Mucosa of rectum (tissue), 2 donors: Measurements from ENCODE around the gene CBLB.

Source experiments
- H3K27ac ChIP-seq, 2 donors: one replicate each; pipeline ENCODE4 v1.7.0; 2013; ENCODE audit warnings: inconsistent platforms in 2 of 2, low read depth in 2 of 2, low read length in 2 of 2
- H3K27me3 ChIP-seq, 2 donors: one replicate each; pipeline ENCODE4 v1.7.0; 2013; ENCODE audit warnings: low read length in 2 of 2; ENCODE audit not compliant: control insufficient read depth in 2 of 2, insufficient read depth in 2 of 2
- H3K36me3 ChIP-seq, 2 donors: one replicate each; pipeline ENCODE4 v1.7.0; 2013; ENCODE audit warnings: low read length in 2 of 2; ENCODE audit not compliant: control insufficient read depth in 2 of 2, insufficient read depth in 2 of 2
- H3K4me1 ChIP-seq, 2 donors: one replicate each; pipeline ENCODE4 v1.7.0; 2013; ENCODE audit warnings: low read length in 2 of 2, mild to moderate bottlenecking in 1 of 2; ENCODE audit not compliant: control insufficient read depth in 2 of 2, insufficient read depth in 2 of 2
- H3K4me3 ChIP-seq, 2 donors: one replicate each; pipeline ENCODE4 v1.7.0; 2013; ENCODE audit warnings: low read length in 2 of 2
- H3K9ac ChIP-seq, 2 donors: one replicate each; pipeline ENCODE4 v1.7.0; 2013; ENCODE audit warnings: low read length in 2 of 2, low read depth in 1 of 2, mild to moderate bottlenecking in 1 of 2
- H3K9me3 ChIP-seq, 2 donors: one replicate each; pipeline ENCODE4 v1.7.0; 2013; ENCODE audit warnings: low read length in 2 of 2; ENCODE audit not compliant: control insufficient read depth in 2 of 2
- donor health status: healthy.
- donor health status: Normal muscosa, but diverticular disease.

Gene CBLB

DNA sequence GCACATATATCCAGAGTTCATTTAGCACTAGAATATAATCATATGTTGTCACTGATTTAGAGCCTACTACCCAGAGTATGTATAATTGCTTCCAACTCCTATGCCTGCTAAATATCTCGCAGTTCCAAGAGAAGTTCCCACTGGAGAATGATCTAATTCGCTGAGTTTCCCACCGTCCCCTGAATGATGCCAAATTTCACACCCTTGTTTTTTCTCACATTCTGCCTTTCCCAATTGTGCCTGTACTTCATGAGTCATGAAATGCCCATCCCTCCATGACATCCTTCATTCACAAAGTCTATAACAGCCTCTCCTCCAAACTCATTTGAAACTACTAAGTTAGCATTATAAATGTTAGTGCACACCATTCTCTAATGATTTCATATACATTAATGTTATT, 177.2 kb downstream of the CBLB start:
- Histone ChIP-seq H3K4me3 (no peak overlapping the region), H3K9me3 (no peaks in the 10 kb centered on the region), H3K4me1 (no peaks in the 10 kb centered on the region), H3K27ac (no peak overlapping the region), H3K27me3 (no peaks in the 10 kb centered on the region), H3K36me3 (peaks cover 18 to 24% of the 10 kb centered on the region in 2 donors), H3K9ac (no peak overlapping the region)

DNA sequence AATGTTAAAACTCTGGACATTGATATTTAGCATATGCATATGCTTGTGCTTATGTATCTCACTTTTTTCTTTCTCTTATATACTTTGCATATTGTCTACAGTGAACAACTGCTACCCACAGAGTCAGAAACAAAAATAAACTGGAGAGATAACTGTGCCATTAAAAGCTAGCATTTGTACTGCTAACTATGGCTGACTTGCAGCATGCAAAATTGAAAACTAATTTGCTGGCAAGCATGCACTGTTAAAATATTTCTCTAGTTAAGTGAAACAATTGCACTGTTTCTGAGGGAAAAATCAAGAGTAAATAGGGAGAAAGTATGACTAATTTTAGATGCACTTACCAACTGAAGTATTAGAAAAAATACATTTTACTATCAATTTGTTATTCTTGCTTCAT, 177.8 kb downstream of the CBLB start:
- H3K4me1 ChIP-seq: peaks cover 0 to 2% of the 10 kb centered on the region in 2 donors
- no peak overlapping the region for H3K9ac ChIP-seq
- no peaks in the 10 kb centered on the region for H3K9me3 ChIP-seq
- no peak overlapping the region for H3K27ac ChIP-seq
- H3K36me3 ChIP-seq: peaks cover 18 to 24% of the 10 kb centered on the region in 2 donors
- H3K27me3 ChIP-seq: no peaks in the 10 kb centered on the region
- no peak overlapping the region for H3K4me3 ChIP-seq

- H3K27ac ChIP-seq: no peak overlapping the region
- no peak overlapping the region for H3K9ac ChIP-seq
- peaks cover 21 to 24% of the 10 kb centered on the region in 2 donors for H3K36me3 ChIP-seq
Measured at GRCh38 chr3:105688821-105689220, 180.0 kb downstream of the CBLB start.

GRCh38 chr3:105686278-105686897, 182.4 kb downstream of the CBLB start:
- no peaks in the 10 kb centered on the region for H3K9me3 ChIP-seq
- no peaks in the 10 kb centered on the region for H3K27me3 ChIP-seq
- H3K4me3 ChIP-seq: no peak overlapping the region
- H3K4me1 ChIP-seq: peaks cover 0 to 2% of the 10 kb centered on the region in 2 donors
- H3K9ac ChIP-seq: no peak overlapping the region
- peaks cover 5 to 13% of the 10 kb centered on the region in 2 donors for H3K36me3 ChIP-seq
- H3K27ac ChIP-seq: no peak overlapping the region

More at GRCh38 chr3:105688821-105689220, 180.0 kb downstream of the CBLB start:
- Histone ChIP-seq H3K9me3 (no peaks in the 10 kb centered on the region), H3K4me1 (peaks cover 0 to 2% of the 10 kb centered on the region in 2 donors), H3K27me3 (no peaks in the 10 kb centered on the region), H3K4me3 (no peak overlapping the region)

DNA sequence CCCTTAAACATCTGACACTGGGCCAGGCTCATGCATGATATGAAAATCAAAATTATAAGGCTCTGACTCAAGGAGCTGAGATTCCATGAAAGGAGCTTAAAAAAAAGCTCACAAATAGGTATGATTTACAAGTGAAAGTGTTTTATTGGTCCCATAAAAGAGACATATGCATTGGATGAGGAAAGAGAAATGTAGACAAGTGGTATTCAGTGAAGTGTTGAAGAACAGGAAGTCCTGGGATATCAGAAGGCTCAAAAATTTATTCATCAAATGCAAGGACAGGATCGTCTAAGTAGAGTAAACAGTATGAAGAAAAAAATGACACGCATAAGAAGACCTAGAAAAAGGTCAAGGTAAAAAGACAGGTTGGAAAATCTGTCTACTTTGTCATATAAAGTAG, 188.9 kb downstream of the CBLB start:
- Histone ChIP-seq H3K27ac (no peak overlapping the region), H3K9me3 (no peaks in the 10 kb centered on the region), H3K36me3 (peaks cover 9 to 26% of the 10 kb centered on the region in 2 donors)

GRCh38 chr3:105678017-105678416, 190.8 kb downstream of the CBLB start:
- no peak overlapping the region for H3K27ac ChIP-seq
- no peak overlapping the region for H3K4me3 ChIP-seq
- peaks cover 12 to 26% of the 10 kb centered on the region in 2 donors for H3K36me3 ChIP-seq
- no peaks in the 10 kb centered on the region for H3K4me1 ChIP-seq
- no peaks in the 10 kb centered on the region for H3K27me3 ChIP-seq
- H3K9ac ChIP-seq: no peak overlapping the region
- no peaks in the 10 kb centered on the region for H3K9me3 ChIP-seq

More for the DNA sequence above, 188.9 kb downstream of the CBLB start:
- H3K27me3 ChIP-seq: no peaks in the 10 kb centered on the region
- no peak overlapping the region for H3K4me3 ChIP-seq
- no peak overlapping the region for H3K9ac ChIP-seq
- H3K4me1 ChIP-seq: no peaks in the 10 kb centered on the region

DNA sequence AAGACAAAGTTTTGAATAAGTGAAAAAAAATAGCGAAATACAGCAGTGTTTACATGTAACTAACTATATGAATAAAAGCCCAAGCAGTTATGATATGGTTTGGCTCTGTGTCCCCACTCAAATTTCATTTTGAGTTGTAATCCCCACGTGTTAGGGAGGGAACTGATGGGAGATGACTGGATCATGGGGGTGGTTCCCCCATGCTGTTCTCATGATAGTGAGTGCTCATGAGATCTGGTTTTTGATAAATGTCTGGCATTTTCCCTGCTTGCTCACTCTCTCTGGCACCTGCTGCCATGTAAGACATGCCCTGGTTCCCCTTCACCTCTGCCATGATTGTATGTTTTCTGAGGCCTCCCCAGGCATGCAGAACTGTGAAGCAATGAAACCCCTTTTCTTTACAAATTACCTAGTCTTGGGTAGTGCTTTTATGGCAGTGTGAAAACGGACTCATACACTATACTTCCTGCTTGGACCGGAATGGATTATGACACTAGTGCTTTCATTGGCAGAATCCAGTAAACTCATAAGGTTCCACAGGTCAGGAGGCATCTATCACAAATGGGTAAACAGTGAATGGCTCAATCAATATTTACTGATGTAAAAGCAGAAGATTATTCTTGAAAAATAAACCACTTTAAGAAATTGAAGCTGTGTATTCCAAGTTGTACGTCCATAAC, 192.1 kb downstream of the CBLB start:
- no peak overlapping the region for H3K27ac ChIP-seq
- H3K9ac ChIP-seq: no peak overlapping the region
- no peaks in the 10 kb centered on the region for H3K4me1 ChIP-seq
- no peak overlapping the region for H3K4me3 ChIP-seq
- H3K36me3 ChIP-seq: peaks cover 12 to 22% of the 10 kb centered on the region in 2 donors
- H3K9me3 ChIP-seq: no peaks in the 10 kb centered on the region
- no peaks in the 10 kb centered on the region for H3K27me3 ChIP-seq

GRCh38 chr3:105674437-105675065, 194.3 kb downstream of the CBLB start:
- H3K27me3 ChIP-seq: no peaks in the 10 kb centered on the region
- no peaks in the 10 kb centered on the region for H3K4me1 ChIP-seq
- H3K36me3 ChIP-seq: peaks cover 12 to 18% of the 10 kb centered on the region in 2 donors
- H3K4me3 ChIP-seq: no peak overlapping the region
- H3K27ac ChIP-seq: no peak overlapping the region
- no peak overlapping the region for H3K9ac ChIP-seq
- no peaks in the 10 kb centered on the region for H3K9me3 ChIP-seq

- Histone ChIP-seq H3K27me3 (no peaks in the 10 kb centered on the region), H3K9me3 (no peaks in the 10 kb centered on the region), H3K36me3 (peaks cover 13 to 20% of the 10 kb centered on the region in 2 donors), H3K4me3 (no peak overlapping the region), H3K9ac (no peak overlapping the region), H3K4me1 (no peaks in the 10 kb centered on the region), H3K27ac (no peak overlapping the region)
Measured at GRCh38 chr3:105672996-105673395, 195.8 kb downstream of the CBLB start.

DNA sequence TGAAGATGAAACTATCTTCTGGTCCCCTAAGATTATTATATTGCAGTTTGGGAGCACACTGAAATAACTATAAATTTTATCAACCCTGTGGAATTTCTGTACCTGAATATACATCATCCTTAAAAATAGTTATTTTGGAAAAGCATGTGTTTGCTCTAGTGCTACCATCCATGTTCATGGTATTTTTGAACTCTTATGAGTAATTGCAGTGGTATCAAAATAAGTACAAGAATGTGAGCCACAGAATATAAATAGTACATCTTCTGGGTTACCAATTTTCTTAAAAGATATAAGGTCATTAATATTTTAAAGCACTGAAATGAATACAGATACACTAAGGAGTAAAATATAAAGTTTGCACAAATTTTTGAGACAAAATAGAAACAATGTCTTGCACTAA, 206.5 kb downstream of the CBLB start:
- peaks cover 14 to 15% of the 10 kb centered on the region in 2 donors for H3K36me3 ChIP-seq
- H3K27me3 ChIP-seq: no peaks in the 10 kb centered on the region
- H3K27ac ChIP-seq: no peak overlapping the region
- no peak overlapping the region for H3K4me3 ChIP-seq
- no peak overlapping the region for H3K9ac ChIP-seq
- no peaks in the 10 kb centered on the region for H3K9me3 ChIP-seq
- no peaks in the 10 kb centered on the region for H3K4me1 ChIP-seq
